Osteocyte (in vitro differentiated cells): ENCODE results near the gene LDB1. TPM values are rescaled to one million over a fixed set of nuclear protein-coding genes. Genes with fewer than 3 reads are reported as not detected.

Experiments used
- DNase-seq: peaks from one replicate; pipeline ENCODE4 v3.0.0; 2021; ENCODE audit warnings: mixed read lengths; ENCODE audit not compliant: unreplicated experiment; ENCODE audit errors: extremely low spot score
- H3K27ac Mint-ChIP-seq: one replicate; pipeline ENCODE4 v1.8.0; 2021; ENCODE audit warnings: mild to moderate bottlenecking, mixed read lengths; ENCODE audit not compliant: unreplicated experiment
- H3K27me3 Mint-ChIP-seq: one replicate; pipeline ENCODE4 v1.8.0; 2021; ENCODE audit warnings: mixed read lengths; ENCODE audit not compliant: unreplicated experiment
- H3K36me3 Mint-ChIP-seq: one replicate; pipeline ENCODE4 v1.8.0; 2021; ENCODE audit warnings: mixed read lengths; ENCODE audit not compliant: unreplicated experiment
- H3K4me1 Mint-ChIP-seq: one replicate; pipeline ENCODE4 v1.8.0; 2021; ENCODE audit warnings: mixed read lengths; ENCODE audit not compliant: unreplicated experiment
- H3K4me3 Mint-ChIP-seq: one replicate; pipeline ENCODE4 v1.8.0; 2021; ENCODE audit warnings: mild to moderate bottlenecking, moderate library complexity, mixed read lengths; ENCODE audit not compliant: unreplicated experiment
- H3K9me3 Mint-ChIP-seq: one replicate; pipeline ENCODE4 v1.8.0; 2021; ENCODE audit warnings: mixed read lengths; ENCODE audit not compliant: unreplicated experiment
- total RNA-seq: library from RNA; stranded (reverse); gene quantifications from 2 replicates; pipeline ENCODE4 v1.2.1, GENCODE V29; 2021
- TF ChIP-seq, protein P1 (sequence below): fragments of 200-600 bp; sonication (generic); IDR thresholded peaks from 2 replicates; pipeline ENCODE4 v1.5.0; 2021; ENCODE audit warnings: antibody characterized with exemption, mild to moderate bottlenecking, moderate library complexity

LDB1 gene
- total RNA-seq, 1 donor from 2014 or later: 114 TPM

DNA sequence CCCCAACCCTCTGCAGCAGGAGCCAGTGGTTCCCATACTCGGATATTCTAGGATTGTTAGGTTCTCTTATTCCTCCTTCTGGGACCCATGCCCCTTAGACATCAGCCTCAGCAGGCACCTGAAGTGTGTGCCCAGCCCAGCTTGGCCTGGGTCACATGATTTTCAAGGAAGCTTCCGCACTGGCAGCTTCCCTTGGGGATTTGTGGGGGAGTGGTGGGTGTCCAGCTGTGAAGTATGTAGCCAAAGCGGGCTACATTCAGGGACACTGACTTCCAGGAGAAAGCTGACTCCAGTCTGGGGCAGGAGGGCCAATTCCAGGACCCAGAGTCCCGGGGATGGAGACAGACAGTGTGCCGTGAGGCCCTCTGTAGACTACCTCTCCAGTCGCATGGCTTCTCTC, 1.3 kb downstream of the LDB1 start:
- TF ChIP-seq, protein P1, sequence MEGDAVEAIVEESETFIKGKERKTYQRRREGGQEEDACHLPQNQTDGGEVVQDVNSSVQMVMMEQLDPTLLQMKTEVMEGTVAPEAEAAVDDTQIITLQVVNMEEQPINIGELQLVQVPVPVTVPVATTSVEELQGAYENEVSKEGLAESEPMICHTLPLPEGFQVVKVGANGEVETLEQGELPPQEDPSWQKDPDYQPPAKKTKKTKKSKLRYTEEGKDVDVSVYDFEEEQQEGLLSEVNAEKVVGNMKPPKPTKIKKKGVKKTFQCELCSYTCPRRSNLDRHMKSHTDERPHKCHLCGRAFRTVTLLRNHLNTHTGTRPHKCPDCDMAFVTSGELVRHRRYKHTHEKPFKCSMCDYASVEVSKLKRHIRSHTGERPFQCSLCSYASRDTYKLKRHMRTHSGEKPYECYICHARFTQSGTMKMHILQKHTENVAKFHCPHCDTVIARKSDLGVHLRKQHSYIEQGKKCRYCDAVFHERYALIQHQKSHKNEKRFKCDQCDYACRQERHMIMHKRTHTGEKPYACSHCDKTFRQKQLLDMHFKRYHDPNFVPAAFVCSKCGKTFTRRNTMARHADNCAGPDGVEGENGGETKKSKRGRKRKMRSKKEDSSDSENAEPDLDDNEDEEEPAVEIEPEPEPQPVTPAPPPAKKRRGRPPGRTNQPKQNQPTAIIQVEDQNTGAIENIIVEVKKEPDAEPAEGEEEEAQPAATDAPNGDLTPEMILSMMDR: no peak
- Mint-ChIP-seq H3K36me3 (no peaks in the 10 kb centered on the region), H3K4me1 (peaks cover 57% of the 10 kb centered on the region), H3K27ac (peak overlapping the region; percentile 94), H3K4me3 (peak overlapping the region; percentile 83), H3K9me3 (no peaks in the 10 kb centered on the region), H3K27me3 (no peaks in the 10 kb centered on the region)
- no peak for DNase-seq

DNA sequence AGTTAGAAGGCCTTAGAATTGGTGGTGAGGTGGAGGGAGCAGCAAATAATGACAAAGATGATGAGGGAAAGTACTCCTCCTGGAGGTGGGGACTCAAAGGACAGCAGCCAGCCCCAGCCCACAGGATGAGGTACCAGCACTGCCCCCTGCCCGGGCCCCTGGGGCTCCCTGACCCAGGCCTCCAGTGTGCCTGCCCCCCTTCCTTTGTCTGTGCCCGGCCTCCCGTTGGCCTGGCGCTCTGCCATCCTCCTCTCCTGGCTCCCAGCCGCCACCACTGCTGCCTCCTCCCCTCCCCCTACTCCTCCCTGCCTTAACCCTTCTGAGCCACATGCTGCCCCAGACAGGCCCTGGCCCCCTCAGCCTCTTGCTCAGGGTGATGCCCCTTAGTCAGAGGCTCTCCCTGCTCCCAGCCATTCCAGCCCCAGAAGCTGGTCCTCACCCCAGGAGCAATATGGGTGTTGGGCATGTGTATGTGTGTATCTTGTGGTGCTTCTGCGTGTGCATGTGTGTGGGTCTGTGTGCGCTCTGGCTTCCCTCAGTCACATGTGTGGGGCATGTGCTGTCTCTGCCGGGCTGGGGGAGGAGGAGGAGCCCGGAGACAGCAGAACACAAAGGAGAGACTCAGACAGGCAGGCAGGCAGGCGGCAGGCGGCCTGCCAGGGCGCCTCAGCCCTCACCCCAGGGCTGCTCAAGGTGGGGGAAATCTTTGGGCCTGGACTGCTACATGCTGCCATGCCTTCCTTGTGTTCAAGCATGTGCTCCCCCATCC, 2.6 kb downstream of the LDB1 start:
- Mint-ChIP-seq H3K36me3 (peaks cover 4% of the 10 kb centered on the region), H3K4me3 (peak overlapping the region; percentile 83), H3K27ac (peak overlapping the region; percentile 94), H3K9me3 (no peaks in the 10 kb centered on the region), H3K27me3 (no peaks in the 10 kb centered on the region), H3K4me1 (peaks cover 70% of the 10 kb centered on the region)
- TF ChIP-seq, protein P1: peak; percentile 48
- peak; percentile 95 for DNase-seq

DNA sequence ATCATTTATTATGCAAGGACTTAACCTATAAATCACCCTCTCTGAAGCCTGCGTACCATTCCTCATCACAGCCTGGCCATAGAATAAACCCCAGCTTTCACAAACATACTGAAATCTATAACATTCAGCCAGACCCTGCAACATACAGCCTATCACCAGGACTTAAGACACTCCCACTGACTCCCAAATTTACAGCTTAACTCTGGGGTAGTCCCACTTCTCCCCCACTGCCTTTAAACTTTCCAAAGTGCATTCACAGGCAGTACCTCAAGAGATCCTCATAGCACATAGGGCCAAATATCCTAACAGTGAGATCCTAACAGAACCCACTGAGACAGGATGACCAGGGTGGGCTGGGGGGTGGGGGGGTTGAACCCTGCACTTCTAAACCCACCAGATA, 3.5 kb downstream of the LDB1 start:
- TF ChIP-seq, protein P1: no peak
- no peaks in the 10 kb centered on the region for H3K9me3 Mint-ChIP-seq
- peaks cover 71% of the 10 kb centered on the region for H3K4me1 Mint-ChIP-seq
- no peaks in the 10 kb centered on the region for H3K27me3 Mint-ChIP-seq
- DNase-seq: no peak
- peaks cover 7% of the 10 kb centered on the region for H3K36me3 Mint-ChIP-seq
- peak overlapping the region; percentile 94 for H3K27ac Mint-ChIP-seq
- peak overlapping the region; percentile 49 for H3K4me3 Mint-ChIP-seq

DNA sequence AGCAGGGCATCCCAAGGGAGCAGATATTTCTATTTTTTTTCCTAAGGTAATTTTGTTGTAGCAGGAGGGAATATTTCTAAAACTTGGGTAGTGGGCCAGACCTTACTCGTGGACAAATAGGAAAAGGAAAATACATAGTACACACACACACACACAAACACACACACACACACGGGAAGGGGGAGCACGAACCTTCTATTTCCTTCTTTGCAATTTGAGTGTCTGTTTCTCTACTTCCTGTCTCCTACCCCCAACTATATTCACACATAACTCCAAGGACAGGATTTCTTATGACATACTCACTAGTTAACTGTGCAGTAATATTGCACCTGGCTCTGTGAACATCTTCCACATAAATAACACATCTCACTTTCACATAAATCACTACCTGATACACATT, 4.4 kb downstream of the LDB1 start:
- no peaks in the 10 kb centered on the region for H3K9me3 Mint-ChIP-seq
- H3K4me3 Mint-ChIP-seq: peak overlapping the region; percentile 87
- no peaks in the 10 kb centered on the region for H3K27me3 Mint-ChIP-seq
- TF ChIP-seq, protein P1: no peak
- peak overlapping the region; percentile 94 for H3K27ac Mint-ChIP-seq
- peaks cover 64% of the 10 kb centered on the region for H3K4me1 Mint-ChIP-seq
- DNase-seq: no peak
- H3K36me3 Mint-ChIP-seq: peaks cover 9% of the 10 kb centered on the region

DNA sequence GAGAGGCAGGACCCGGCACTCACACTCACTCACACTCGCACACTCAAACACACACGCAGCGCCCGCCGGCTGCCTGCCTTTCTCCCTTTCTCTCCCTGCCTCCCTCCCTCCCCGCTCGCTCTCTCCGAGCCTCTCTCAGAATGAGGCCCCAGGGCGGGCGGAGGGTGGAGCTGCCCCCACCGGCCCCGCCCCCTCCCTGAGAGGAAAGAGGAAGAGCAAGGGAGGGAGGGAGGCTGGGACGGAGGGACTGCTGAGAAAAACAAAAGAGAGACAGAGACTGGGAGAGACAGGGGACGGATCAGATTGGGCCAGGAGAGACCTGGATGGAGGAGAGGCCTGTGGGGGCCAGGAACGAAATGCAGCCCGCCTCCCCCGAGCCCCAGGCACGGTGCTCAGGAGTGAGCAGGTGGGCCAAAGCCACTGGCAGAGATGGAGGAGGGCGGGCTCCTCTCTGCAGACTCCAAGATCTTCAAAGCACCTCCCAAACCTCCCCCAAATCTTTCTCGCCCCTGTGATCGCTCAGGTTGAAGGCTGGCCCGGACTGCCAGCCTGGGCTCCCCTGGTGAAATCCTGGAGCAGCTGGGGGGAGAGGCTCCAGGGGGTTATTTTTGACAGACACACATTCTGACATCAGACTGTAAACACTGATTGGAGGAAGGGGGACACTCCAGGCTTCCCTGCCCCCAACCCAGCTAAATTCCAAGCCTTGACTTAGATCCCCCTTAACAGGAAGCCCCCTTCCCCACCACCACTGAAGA, 5.1 kb downstream of the LDB1 start:
- Mint-ChIP-seq H3K27me3 (no peaks in the 10 kb centered on the region), H3K4me1 (peaks cover 64% of the 10 kb centered on the region), H3K36me3 (peaks cover 16% of the 10 kb centered on the region), H3K9me3 (no peaks in the 10 kb centered on the region), H3K4me3 (peak overlapping the region; percentile 87), H3K27ac (peak overlapping the region; percentile 94)
- TF ChIP-seq, protein P1: no peak
- peak; percentile 94 for DNase-seq
